CD14-positive monocyte (primary cell): ENCODE data around the gene UBE2N. TPM values are rescaled to one million over a fixed set of nuclear protein-coding genes. Genes with fewer than 3 reads are reported as not detected.

Source experiments
- DNase-seq, 3 donors: peaks; one replicate each; pipeline ENCODE4 v3.0.0-alpha.2; 2011 to 2022
- H2AFZ ChIP-seq: 2 replicates; pipeline ENCODE4 v1.6.0; 2012; ENCODE audit warnings: mild to moderate bottlenecking, low read depth, low read length, inconsistent platforms; ENCODE audit not compliant: insufficient read depth, poor library complexity, severe bottlenecking
- H3K27ac ChIP-seq, 2 donors: 1 replicate in 1 of 2; 2 replicates in 1 of 2; pipeline ENCODE4 v1.5.1; 2012 to 2013; ENCODE audit warnings: low read length in 2 of 2, control low read depth in 1 of 2, inconsistent platforms in 1 of 2, low read depth in 1 of 2, mild to moderate bottlenecking in 1 of 2
- H3K27me3 ChIP-seq, 2 donors: one replicate each; pipeline versions ENCODE4 v1.6.0 to v1.6.1; 2011 to 2013; ENCODE audit warnings: low read length in 2 of 2; ENCODE audit not compliant: control insufficient read depth in 2 of 2, insufficient read depth in 2 of 2
- H3K36me3 ChIP-seq, 2 donors: replicated peaks in 1 of 2; 1 replicate in 1 of 2; 2 replicates in 1 of 2; pipeline versions ENCODE4 v1.5.1 to v1.6.1; 2012 to 2013; ENCODE audit warnings: low read length in 2 of 2, control low read depth in 1 of 2, inconsistent platforms in 1 of 2, mild to moderate bottlenecking in 1 of 2; ENCODE audit not compliant: insufficient read depth in 2 of 2, control insufficient read depth in 1 of 2
- H3K4me1 ChIP-seq, 2 donors: 1 replicate in 1 of 2; 2 replicates in 1 of 2; pipeline versions ENCODE4 v1.5.1 to v1.6.1; 2012 to 2013; ENCODE audit warnings: low read length in 2 of 2, control low read depth in 1 of 2, inconsistent platforms in 1 of 2, mild to moderate bottlenecking in 1 of 2, moderate library complexity in 1 of 2; ENCODE audit not compliant: insufficient read depth in 2 of 2, control insufficient read depth in 1 of 2
- H3K4me2 ChIP-seq: replicated peaks from 2 replicates; pipeline ENCODE3; 2012; ENCODE audit warnings: low read length, moderate library complexity, mild to moderate bottlenecking; ENCODE audit not compliant: poor library complexity, severe bottlenecking; ENCODE audit errors: extremely low read depth
- H3K4me3 ChIP-seq, 3 experiments: fragments of 200-600 bp in 1 of 3; sonication (generic) in 1 of 3; replicated peaks in 1 of 3; 1 replicate in 2 of 3; 2 replicates in 1 of 3; pipeline ENCODE4 v1.5.1; 2011 to 2013; ENCODE audit warnings: low read length in 3 of 3, mild to moderate bottlenecking in 3 of 3, control low read depth in 2 of 3, low read depth in 2 of 3, inconsistent platforms in 1 of 3, moderate library complexity in 1 of 3
- H3K79me2 ChIP-seq: 2 replicates; pipeline ENCODE4 v1.6.0; 2012; ENCODE audit warnings: mild to moderate bottlenecking, control low read depth, inconsistent platforms, low read length, moderate library complexity; ENCODE audit not compliant: insufficient read depth
- H3K9ac ChIP-seq: 2 replicates; pipeline ENCODE4 v1.6.0; 2017; ENCODE audit warnings: low read length, mild to moderate bottlenecking; ENCODE audit not compliant: insufficient read depth, poor library complexity, severe bottlenecking
- H3K9me3 ChIP-seq, 2 donors: replicated peaks in 1 of 2; 1 replicate in 1 of 2; 2 replicates in 1 of 2; pipeline versions ENCODE4 v1.5.1 to v1.6.1; 2012 to 2013; ENCODE audit warnings: low read length in 2 of 2, control low read depth in 1 of 2; ENCODE audit not compliant: control insufficient read depth in 1 of 2, insufficient read depth in 1 of 2
- H4K20me1 ChIP-seq: 2 replicates; pipeline ENCODE4 v1.6.0; 2012; ENCODE audit warnings: mild to moderate bottlenecking, low read length, control low read depth, moderate library complexity; ENCODE audit not compliant: insufficient read depth
- H3K27ac Mint-ChIP-seq, 7 donors: one replicate each; pipeline ENCODE4 v1.8.0; 2020; ENCODE audit warnings: mild to moderate bottlenecking in 7 of 7, mixed read lengths in 7 of 7, moderate library complexity in 6 of 7, inconsistent platforms in 2 of 7
- H3K27me3 Mint-ChIP-seq, 3 donors: one replicate each; pipeline ENCODE4 v1.8.0; 2021 to 2022; ENCODE audit warnings: low read depth in 3 of 3, mild to moderate bottlenecking in 3 of 3, mixed read lengths in 3 of 3, moderate library complexity in 3 of 3, inconsistent platforms in 1 of 3
- H3K36me3 Mint-ChIP-seq, 2 donors: one replicate each; pipeline ENCODE4 v1.8.0; 2020; ENCODE audit warnings: mixed read lengths in 2 of 2, inconsistent platforms in 1 of 2, mild to moderate bottlenecking in 1 of 2
- H3K4me1 Mint-ChIP-seq: one replicate; pipeline ENCODE4 v1.8.0; 2020; ENCODE audit warnings: mild to moderate bottlenecking, mixed read lengths
- H3K4me3 Mint-ChIP-seq, 2 donors: one replicate each; pipeline ENCODE4 v1.8.0; 2020; ENCODE audit warnings: mild to moderate bottlenecking in 2 of 2, mixed read lengths in 2 of 2, moderate library complexity in 1 of 2
- H3K9me3 Mint-ChIP-seq, 7 donors: one replicate each; pipeline ENCODE4 v1.8.0; 2020 to 2022; ENCODE audit warnings: mixed read lengths in 7 of 7, mild to moderate bottlenecking in 6 of 7, moderate library complexity in 6 of 7, inconsistent platforms in 2 of 7
- WGBS: methylation state at CpG from one replicate; pipeline ENCODE4 v1.1.5; 2013; ENCODE audit warnings: missing lambda C conversion rate; ENCODE audit not compliant: insufficient coverage; 5-methylcytosine and 5-hydroxymethylcytosine counted together
- intact Hi-C, 2 donors: fragments of 100-400 bp; cut with micrococcal nuclease; formaldehyde crosslinking; loops; one replicate each; pipeline versions ENCODE4 v1.15.0 to v1.15.1; 2023
- polyA plus RNA-seq, 3 donors: library from polyadenylated mRNA; depleted of rRNA in 1 of 3; unstranded in 2 of 3; stranded (reverse) in 1 of 3; fragments of 300-500 nt in 2 of 3; fragments of >200 nt in 1 of 3; fragmentation: Illumina TruSeq in 2 of 3; gene quantifications; 1 replicate in 2 of 3; 2 replicates in 1 of 3; pipeline ENCODE4 v1.2.3, GENCODE V29; 2012 to 2021
- TF ChIP-seq, protein P1 (sequence below): fragments of 200-600 bp; IDR thresholded peaks from one replicate; pipeline ENCODE4 v1.8.0; 2022; ENCODE audit warnings: antibody characterized with exemption, mild to moderate bottlenecking

The UBE2N gene
- polyA plus RNA-seq, 3 donors, result 31.2 to 119 (median 108) TPM

DNA sequence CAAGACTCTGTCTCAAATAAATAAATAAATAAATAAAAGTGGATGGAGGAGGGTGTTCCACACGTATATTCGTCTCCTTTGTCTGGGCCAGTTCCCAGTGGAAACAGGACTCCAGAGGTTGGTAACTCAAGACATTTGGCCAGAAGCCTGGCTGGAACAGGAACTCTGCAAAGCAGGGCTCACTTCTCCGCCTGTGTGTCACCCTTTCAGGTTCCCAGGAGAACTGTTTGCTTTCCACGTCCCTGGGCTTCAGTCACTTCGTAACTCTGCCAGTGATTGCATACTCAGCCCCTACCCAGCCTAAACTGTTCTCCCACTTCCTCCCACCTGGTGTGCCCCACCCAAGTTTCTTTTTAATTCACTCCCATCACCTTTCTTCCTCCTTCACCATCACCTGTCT lies 7.0 kb upstream of the UBE2N start:
- H3K4me1 Mint-ChIP-seq, result peaks cover 2% of the 10 kb centered on the region
- Histone ChIP-seq H3K27me3 (no peaks in the 10 kb centered on the region), H3K9ac (no peak overlapping the region), H4K20me1 (no peaks in the 10 kb centered on the region), H3K4me2 (no peak overlapping the region), H3K36me3 (no peaks in the 10 kb centered on the region), H3K4me3 (no peak overlapping the region), H3K4me1 (no peaks in the 10 kb centered on the region), H3K9me3 (no peaks in the 10 kb centered on the region), H2AFZ (no peak overlapping the region), H3K79me2 (no peaks in the 10 kb centered on the region), H3K27ac (no peak overlapping the region)
- 75% methylated on average over 5 of the region's 5 CpGs for WGBS
- no peaks in the 10 kb centered on the region for H3K36me3 Mint-ChIP-seq
- no peak overlapping the region for H3K27ac Mint-ChIP-seq
- H3K9me3 Mint-ChIP-seq, result peaks cover 0 to 3% (median 0%) of the 10 kb centered on the region in 7 donors
- DNase-seq, result no peak
- H3K27me3 Mint-ChIP-seq, result peaks cover 2 to 8% (median 6%) of the 10 kb centered on the region in 3 donors
- TF ChIP-seq, protein P1, sequence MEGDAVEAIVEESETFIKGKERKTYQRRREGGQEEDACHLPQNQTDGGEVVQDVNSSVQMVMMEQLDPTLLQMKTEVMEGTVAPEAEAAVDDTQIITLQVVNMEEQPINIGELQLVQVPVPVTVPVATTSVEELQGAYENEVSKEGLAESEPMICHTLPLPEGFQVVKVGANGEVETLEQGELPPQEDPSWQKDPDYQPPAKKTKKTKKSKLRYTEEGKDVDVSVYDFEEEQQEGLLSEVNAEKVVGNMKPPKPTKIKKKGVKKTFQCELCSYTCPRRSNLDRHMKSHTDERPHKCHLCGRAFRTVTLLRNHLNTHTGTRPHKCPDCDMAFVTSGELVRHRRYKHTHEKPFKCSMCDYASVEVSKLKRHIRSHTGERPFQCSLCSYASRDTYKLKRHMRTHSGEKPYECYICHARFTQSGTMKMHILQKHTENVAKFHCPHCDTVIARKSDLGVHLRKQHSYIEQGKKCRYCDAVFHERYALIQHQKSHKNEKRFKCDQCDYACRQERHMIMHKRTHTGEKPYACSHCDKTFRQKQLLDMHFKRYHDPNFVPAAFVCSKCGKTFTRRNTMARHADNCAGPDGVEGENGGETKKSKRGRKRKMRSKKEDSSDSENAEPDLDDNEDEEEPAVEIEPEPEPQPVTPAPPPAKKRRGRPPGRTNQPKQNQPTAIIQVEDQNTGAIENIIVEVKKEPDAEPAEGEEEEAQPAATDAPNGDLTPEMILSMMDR, result no peak
- intact Hi-C loops, result loop anchor here in 1 of 2 donors (10.0 kb wide), 1 partner anchor 226 kb away; the partner anchor contains the start of gene CRADD
- H3K4me3 Mint-ChIP-seq, result no peak overlapping the region

DNA sequence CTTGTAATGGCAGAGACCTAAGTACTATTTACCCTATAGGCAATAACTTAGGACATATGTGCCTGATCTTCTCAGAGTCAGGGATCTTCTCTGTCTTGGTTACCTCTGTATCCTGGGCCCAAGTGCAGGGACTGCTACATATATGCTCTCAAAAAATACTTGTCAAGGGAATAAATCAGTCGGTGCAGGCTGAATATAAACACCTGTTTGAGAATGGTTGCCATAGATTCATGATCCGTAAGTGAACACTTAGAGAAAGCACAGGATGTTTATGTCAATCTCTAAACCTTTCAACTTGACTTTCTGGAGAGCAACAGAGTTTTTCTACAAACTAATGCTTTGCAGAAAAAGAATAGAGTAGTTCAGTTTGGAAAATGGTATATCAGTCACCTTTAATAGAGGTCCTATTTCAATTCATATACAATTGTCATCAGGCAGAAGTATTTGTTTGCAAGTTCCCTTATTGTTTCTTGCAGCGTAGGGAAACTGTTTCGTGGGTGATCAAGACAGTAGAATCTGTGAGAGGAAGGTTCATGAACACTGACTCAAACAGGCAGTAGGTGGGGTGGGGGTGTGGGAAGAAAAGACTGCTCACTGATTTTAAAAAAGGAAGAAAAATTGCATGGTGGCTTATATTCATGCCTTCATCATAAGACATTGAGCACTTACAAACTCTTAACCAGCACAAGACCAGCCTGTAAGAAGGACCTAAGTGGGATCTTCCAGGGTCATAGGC lies 6.0 kb upstream of the UBE2N start:
- Mint-ChIP-seq H3K9me3 (peaks cover 0 to 3% (median 0%) of the 10 kb centered on the region in 7 donors), H3K27ac (peak overlapping the region in 1 of 7 donors; percentile 8), H3K4me1 (peaks cover 3% of the 10 kb centered on the region), H3K4me3 (no peak overlapping the region), H3K27me3 (peaks cover 2 to 5% (median 2%) of the 10 kb centered on the region in 3 donors), H3K36me3 (no peaks in the 10 kb centered on the region)
- no peaks in the 10 kb centered on the region for H3K9me3 ChIP-seq
- intact Hi-C loops, result loop anchor here in 1 of 2 donors (10.0 kb wide), 1 partner anchor 227 kb away; the partner anchor contains the start of gene CRADD
- H3K4me1 ChIP-seq, result peaks cover 3 to 4% of the 10 kb centered on the region in 2 donors
- no peak overlapping the region for H2AFZ ChIP-seq
- no peak overlapping the region for H3K4me3 ChIP-seq
- TF ChIP-seq, protein P1, result no peak
- no peaks in the 10 kb centered on the region for H3K36me3 ChIP-seq
- H3K27me3 ChIP-seq, result no peaks in the 10 kb centered on the region
- no peak overlapping the region for H3K4me2 ChIP-seq
- no peak for DNase-seq
- H3K9ac ChIP-seq, result no peak overlapping the region
- no peak overlapping the region for H3K27ac ChIP-seq
- H3K79me2 ChIP-seq, result no peaks in the 10 kb centered on the region
- no peaks in the 10 kb centered on the region for H4K20me1 ChIP-seq
- no CpG with 5 or more reads among the region's 4 CpGs for WGBS
